Urothelium cell line (cell line): ENCODE measurements around the gene NR2F1.
"Not testable (repeated sequence)": the region's sequence is repeated elsewhere in the genome, so short reads cannot be mapped to it uniquely, and the experiment has no call there.

Experiments
- DNase-seq: peaks from one replicate; pipeline ENCODE4 v3.0.0; 2011; ENCODE audit warnings: low spot score, mixed read lengths
- FAIRE-seq: peaks from 2 replicates; lab custom pipeline; 2011; peaks lifted over from hg19 to GRCh38; lab: Jason Lieb, UNC

Gene NR2F1

DNA sequence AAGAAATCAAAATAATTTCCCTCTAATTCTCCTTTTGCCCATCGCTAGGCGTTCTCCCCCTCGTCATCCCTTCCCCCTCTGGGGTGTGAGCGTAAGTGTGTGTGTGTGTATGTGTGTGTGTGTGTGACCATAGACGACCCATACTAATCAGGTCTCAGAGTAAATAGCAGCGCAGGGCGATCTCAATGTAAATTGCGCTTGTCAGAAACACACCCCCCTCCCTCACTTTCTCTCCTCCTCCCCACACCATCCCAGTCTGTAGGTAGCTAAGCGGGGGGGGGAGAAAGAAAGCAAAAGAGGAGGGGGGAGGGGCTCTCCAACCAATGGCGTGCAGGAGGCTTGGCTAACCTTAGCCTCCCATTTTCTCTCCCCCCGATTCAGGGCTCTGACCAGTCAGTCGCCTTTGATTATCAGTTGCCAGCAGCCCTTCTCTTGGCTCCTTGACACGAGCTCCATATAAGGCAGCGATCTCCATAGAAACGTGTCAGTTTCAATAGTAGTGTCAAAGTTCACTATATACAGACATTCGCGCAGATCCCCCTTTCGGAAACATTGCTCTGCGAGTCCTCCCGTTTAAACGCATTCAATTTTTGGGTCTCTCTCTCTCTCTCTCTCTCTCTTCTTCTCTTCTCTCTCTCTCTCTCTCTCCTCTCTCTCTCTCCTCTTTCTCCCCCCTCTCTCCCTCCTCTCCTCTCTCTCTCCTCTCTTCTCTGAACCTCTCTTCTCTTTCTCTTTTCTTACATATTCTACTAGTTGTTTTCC is at the start of gene NR2F1:
Gene NR2F1, plus strand, starts transcription at position 546 of the 762 bp plus-strand sequence. CDS start 1,802 bp downstream, outside the sequence.
- FAIRE-seq: no peak
- peak; percentile 41 for DNase-seq

DNA sequence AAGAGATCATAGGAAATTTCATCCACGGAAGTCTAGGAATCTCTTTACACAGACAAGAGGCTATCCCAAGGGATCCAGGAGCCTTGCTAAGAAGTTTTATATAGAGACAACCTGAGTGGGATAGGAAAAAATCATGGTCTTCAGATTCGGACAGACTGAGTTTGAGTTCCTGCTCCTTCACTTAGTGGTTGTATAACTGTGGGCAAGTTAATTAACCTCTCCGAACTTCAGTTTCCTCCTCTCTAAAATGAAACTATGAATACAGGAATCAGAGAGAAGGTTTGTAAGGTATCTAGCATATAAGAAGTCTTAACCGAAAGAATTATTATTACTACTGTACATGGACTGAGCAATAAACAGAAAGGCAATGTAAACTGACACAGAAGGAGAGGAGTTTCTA is 37.1 kb upstream of the NR2F1 start:
- DNase-seq (no peak), FAIRE-seq (no peak)

DNA sequence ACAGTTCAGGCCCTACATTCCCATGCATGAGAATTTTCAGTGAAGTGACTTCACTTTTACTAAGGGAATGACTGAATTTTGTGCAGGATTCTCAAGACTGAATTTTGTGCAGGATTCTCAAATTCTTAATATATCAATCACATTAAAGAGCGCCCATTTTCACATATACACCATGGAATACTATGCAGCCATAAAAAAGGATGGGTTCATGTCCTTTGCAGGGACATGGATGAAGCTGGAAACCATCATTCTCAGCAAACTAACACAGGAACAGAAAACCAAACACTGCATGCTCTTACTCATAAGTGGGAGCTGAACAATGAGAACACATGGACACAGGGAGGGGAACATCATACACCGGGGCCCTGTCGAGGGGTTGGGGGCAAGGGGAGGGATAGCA is 33.4 kb upstream of the NR2F1 start:
- not testable (repeated sequence) for FAIRE-seq, DNase-seq

DNA sequence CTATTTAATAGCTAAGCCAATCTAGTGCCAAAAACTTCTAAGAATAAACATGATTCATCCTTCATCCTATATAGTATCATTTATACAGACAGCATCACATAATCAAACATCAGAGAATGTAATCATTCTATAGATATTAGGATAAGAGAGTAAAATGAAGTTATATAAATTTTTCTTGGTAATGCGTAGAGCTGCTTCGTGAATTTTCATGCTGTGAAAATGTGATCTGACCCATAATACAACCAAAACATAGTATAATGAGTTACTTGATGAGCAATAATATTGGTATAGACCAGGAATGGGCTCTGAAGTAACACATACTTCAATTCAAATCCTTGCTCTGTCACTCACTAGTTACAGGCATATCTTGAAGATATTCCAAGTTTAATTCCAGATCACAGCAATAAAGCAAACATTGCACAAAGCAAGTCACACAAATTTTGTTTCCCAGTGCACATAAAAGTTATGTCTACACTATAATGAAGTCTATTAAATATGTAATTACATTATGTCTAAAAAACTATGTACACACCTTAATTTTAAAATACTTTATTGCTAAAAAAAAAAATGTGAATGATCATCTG is 25.9 kb upstream of the NR2F1 start:
- DNase-seq (no peak), FAIRE-seq (no peak)

DNA sequence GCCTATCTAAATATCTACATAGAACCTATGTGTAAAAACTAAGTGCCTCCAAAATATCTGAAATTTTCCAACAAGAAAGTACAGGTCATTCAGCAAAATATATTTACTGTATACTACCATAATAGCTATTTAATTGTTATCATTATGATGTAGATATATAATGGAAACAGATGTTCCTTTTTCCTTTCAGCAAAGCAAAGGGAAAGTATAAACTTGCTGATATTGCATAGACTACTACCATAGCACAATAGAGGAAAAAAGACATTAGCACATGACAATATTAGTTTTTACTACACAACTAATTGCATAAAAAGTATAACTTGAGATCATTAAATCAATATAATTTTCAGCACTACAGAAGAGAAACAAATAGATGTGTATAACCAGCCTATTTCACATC is 16.9 kb upstream of the NR2F1 start:
- no peak for FAIRE-seq
- DNase-seq: no peak

DNA sequence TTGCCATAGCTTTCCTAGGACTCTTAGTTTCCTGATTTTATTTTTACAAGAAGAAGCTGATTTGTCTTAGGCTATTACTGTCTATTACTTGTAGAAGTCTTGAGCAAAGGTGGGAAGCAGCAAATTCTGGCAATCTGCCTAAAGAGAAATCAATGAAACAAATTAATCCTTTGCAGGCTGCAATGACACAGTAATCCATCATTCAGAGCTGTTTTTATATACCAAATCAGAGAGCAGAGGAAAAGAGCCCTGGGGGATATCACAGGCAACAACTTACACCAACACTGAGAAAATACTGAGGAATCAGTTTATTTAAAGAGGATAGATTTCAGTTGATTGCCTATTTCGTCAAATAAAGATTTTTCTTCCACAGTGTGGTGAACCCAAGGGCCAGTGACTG is 15.6 kb upstream of the NR2F1 start:
- FAIRE-seq: no peak
- no peak for DNase-seq

DNA sequence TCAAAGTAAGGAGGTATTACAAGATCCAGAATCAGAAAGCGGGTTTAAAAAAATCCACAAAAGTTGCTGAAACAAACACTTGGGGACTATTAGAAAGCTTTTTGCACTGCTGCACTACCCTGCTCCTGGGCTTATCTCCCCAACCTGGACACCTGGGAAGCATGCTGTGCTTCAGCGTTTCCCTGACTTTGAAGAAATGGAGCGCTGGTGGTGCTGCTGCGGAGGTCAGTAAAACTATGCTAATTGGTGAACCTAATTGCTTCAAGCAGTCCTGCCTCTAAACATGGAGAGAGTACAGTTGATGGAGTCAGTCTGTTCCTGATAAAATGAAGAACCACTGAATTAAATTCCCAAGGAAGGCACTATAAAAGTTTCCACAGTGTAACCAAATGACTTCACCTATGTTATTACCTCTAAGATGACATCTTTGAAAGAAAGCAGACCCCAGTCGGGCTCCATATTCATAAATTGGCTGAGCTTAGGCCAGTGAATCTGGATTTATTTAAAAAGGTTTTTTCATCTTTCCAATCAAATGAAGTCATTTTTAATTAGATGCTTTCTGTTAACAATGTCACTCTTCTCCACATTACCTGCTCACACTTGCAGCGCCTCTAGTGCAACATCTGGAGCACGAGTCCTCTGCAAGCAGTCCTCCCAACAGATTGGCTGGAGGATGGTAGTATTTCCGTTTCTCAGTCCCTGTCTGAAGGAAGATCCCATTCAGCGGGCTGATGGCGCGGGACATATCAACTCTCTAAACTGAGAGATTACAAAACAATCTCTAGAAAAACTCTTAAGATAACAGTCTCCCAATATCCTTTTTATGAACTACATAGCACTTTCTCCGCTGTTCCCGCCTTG is 13.5 kb upstream of the NR2F1 start:
- no peak for FAIRE-seq

DNA sequence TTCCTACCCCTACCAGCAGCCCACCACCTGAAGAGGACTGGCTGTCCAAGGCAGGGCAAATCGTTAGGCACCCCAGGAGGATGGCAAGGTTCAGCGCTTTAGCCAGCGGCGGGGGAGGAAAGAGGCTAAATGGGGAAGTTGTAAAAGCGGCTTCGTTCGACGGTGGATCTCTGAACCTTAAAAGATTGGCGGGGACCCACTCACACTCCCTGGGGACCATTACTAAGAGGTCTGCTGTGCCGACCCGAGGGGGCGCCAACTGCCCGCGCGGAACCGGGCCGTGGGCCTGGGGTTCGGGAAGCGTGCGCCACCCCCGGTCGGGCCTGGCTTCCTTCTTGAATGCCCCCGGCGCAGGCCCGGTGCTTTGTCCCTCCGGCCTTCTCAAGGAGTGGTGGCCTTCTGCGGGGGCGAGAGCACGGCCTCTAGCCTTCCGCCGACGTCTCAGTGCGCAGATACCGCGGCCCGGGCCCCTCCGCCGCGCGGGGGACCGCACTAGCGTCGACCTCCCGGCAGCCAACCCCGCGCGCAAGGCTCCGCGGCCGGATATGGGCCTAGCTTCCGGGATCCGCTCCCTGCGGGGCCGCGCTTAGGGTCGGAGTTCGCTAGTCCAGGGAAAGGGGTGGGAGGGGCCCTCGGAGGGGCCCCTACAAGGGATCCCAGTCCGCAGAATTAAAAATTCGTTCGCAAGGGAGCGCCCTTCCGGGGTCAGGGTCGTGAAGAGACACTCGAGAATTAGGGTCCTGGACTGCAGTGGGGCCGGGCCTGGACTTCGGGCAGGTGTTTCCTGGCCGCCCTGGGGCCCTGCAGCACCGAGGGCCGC is 12.5 kb upstream of the NR2F1 start:
- FAIRE-seq (no peak), DNase-seq (no peak)

More for the DNA sequence above, 13.5 kb upstream of the NR2F1 start:
- DNase-seq: no peak

DNA sequence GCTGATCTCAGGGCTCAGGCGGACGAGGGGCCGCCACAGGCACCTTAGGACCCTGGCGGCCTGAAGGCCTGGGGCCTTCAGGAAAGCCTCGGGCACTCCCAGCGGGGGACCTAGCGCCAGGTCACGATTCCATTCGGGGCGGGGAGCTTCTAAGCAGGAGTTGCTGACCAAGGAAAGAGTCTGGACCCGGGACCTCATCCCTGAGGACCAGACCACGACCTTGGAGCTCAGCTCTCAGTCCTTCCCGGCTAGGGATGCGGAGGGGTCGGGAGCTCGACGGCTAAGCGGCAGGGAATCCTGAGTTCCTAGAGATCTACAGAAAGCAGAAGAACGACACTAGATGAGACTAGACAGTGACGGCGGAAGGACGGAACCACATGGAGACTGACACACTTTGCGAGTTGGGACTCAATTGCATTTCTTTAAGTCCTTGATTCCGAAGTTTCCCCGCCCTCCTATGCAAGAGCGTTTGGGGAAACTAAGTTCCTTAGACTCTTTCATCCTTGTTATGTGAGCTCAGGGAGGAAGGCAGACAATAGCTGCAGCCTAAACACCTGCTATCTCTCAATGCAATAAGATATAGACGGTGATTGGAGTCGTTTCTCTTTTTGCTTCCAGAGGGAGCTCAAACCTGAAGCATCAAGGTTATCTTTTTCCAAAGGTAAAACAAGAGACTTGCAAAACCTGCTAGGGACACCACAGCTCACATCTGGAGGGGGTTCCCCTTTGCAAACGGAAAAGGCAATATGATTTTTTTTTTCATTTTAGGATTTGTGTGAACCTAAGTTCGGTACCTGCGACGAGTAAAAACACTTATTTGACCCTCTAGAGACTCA is 11.7 kb upstream of the NR2F1 start:
- FAIRE-seq (no peak), DNase-seq (no peak)

DNA sequence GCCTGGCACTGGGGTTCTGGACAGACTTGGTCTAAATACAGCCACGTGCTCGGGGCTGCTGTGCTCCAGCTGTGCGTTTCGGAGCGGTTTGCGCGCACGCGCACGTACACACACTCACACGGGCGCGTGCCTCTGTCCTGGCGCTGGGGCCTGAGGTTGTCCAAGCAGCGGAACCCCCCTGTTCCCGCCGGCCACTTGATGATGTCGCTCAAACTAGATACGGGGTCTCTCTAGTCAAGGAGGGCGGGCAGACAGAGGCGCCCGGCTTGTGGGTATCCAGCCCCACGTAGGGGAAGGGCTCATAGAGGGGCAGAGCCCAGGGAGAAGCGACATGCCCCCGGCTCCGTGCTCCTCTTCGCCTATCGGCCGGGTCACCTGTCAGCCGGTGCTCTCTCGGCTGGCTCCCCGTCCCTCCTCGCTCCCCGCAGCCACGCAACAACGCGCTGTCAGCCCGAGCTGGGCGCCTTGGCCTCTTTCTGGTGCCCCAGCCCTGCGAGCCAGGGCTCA is 10.9 kb upstream of the NR2F1 start:
- DNase-seq: no peak
- no peak for FAIRE-seq

DNA sequence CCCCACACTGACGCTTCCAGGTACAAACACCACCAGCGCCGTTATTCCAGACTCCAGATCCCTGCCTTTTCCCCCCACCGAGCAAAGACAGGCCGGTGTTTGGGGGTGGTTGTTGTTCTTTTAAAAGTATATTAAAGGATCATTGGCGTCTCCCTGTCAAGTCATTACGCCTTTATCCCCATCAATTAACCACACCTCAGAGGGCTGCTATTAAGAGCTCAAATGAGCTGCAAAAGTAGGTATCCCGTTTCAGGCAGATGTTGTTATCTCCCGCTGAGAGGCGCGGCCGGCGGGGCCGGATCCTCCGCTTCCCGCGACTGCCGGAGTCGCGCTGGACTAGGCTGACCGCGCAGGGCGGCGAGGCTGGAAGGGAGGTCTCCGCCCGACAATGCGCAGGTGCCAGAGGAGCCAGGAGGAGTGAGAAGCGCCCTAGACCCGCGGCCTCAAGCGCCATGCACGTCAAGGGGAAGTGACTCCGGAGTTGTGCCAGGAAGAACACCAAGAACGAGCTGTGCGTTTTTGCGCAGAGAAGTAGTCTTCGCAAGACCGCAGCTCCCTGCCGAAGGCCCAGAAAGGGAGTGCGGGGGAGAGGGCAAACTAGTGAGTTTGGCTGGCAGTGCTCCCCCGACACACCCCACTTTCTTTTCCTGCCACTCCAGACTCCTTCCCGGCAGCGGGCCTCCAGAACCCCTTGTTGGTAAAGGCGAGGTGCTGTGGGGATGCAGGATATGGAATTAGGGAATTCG is 10.2 kb upstream of the NR2F1 start:
- DNase-seq: no peak
- FAIRE-seq: no peak

DNA sequence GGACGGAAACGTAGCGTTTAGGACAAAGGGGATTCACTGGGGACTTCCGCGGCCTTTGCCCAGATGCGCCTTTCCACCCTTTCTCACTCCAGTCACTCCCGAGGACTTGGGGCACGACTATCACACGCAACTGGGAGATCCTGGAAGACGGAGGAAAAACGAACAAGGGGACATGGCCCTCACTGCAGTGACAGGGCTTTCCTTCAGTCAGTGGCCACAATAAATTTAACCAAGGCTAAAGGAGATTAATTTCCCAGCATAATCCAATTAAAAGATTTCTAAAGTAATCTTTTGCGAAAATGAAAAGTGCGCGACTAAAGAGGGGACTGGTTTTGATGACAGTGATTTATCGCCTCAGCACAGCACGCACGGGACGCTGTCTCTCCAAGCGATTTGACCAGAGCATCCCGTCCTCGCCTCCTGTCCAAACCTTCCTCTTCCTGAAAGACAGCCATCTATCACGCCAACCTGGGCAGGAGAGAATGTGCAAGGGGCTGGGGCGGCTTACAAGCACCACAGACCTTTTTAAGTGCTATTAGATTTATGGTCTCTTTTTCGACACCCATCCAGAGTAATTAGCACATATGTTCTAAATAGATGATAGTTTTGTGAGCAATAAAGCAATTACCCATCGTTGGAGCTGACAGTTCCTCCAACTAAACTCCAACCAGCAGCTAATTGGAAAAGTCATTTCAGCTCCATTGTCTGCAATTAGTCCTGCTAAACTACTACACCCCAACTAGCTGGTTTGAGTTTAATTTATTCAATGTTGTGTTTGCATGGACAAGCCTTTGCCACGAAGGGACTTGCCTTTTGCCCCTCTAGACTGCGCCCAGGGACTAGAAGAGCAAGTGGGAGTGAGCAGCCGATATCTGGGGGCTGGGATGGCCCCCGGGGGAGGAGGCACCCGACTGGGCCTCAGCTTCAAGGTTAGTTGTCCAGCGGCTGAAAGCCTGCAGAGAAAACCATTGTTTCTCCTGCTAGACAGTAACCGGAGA is 9.4 kb upstream of the NR2F1 start:
- DNase-seq: no peak
- no peak for FAIRE-seq

DNA sequence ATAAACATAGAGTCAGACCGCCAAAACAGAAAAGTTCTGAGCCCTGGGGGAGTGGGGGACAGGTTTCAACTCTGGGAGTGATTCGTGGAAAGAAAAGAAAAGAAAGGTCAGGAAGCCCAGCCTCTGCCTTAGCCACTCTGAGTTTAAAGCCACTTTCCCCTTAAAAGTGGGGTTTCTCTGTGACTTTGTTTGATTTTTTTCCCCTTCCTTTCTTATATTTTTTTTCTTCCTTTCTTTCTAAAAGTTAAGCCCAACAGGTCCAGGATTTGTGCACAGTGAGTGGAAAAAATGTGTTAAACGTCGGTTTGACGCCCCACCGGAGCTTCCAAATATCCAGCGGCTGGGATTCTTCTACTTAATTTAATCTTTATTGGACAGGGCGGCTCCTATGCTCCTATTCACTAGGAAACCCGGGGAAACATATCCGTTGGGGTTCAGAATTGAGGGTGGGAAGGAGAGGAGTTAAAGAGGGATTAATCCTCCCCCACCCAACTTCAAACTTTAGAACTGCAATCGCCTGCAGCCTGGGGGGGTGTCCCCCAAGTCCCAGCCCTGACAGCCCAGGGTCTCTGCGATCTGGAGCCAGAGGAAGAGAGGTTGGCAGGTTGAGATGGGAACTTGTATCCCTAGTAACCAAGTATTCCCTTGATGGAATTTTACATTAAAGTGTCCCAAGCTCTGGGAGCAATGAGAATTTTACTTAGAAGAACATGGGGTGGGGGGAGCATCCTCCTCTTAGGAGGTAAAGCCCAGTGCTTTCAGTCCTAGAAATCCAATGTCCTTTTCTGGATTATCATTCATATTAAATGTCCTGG is 8.3 kb upstream of the NR2F1 start:
- DNase-seq (no peak), FAIRE-seq (no peak)

DNA sequence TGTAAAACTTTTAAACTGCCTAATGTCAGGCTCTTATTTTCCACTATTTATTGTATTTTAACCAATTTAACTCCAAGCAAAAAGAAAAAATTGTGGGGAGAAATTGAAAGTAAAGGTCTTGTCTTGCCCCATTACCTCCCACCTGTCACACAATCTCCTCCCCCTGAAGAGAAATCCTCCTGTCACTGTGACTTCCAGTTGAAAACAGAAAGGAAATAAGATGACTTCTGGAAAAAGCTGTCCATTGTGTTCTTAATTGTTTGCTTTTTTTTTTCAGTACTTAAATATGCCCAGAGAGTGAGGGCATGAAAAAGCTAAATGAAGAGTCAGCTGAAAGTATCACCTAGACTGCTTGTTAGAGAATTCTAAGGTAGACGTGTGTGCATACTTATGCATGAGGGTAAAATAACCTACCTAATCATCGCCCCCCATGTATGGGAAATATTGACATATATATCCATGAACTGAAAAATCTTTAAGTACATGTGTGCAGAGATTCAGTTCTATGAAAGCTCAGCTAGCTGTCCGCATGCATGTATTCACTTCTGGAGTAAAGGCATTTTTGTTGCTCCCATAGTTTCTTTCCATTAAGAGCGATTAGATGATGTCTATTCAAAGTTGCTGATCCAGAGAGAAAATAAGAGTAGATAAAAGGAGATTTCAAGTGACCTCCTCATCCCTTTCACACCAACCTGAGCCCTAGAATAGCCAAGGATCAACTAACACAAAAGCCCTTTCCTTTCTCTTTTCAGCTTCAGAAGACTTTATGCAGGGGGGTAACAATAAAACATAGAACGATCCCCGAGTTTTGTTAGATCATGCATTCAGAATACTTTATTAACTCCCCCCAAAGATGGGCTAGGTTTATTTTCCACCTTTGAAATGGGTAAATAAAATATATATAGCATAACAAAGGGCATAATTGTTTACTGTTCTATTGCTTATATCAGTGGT is 7.3 kb upstream of the NR2F1 start:
- FAIRE-seq: no peak
- DNase-seq: no peak

DNA sequence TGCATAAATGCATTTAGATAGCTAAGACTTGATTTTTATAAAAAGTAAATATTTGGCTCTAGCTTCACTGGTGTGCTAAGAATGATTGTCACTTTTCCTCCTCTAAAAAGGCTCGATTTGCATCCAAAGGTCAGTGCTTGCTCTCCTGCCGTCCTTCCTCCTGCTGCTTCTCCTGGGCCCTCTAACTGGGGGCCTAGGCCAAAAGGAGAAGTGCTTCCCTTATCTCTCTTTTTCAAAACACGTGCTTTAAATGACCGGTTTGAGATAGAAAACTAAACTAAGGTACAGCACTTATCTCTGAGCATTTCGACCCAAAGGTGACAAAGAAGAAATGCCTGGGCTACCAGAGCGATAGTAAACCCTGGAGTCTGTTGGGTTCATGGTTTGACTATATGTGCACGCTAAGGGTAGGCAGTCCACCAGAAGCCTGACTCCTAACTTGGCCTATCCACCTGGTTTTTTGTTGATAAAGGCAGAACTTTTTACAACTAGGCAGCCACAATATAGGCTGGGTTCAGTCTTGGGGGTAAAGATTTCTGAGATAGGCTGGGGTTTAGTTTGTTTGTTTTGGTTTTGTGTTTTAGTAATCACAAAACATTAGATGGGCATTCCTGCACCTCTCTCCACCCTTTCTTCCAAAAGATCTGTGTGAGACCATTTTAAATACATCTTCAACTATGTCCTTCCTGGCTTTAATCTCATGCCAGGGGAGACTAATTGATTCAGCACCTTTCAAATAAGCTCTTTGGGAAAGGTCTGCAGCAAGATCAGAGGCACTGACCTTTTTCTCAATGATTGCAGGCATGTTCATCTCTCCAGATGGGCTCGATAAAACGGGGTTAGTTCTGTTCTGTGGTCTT is 5.8 kb upstream of the NR2F1 start:
- FAIRE-seq (no peak), DNase-seq (no peak)
